ENCODE measurements around the gene AKAP7. TPM values are rescaled to one million over a fixed set of nuclear protein-coding genes. Genes with fewer than 3 reads are reported as not detected.

AKAP7 gene
- total and polyA plus RNA-seq, 3 donors from 2014 or later: 16.5 to 32.4 (median 29.3) TPM

DNA sequence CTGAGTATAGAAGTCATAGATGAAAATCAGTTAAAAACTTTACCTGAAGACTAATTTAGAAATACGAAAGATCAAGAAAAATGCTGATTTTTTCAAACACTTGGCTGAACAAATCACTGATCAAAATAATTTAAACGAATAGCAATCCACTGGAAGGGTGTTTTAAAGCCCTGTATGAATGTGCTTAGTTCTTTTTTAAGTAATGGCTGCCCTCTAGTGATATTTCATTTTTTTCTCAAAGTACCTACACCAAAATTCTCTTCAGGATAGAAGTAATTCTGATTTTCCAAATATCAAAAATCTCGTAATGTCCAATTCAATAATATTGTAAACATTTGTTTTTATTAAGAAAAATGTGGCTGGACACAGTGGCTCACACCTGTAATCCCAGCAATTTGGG lies 32.5 kb downstream of the AKAP7 start:
- no peak for DNase-seq
- no peaks in the 10 kb centered on the region for H3K36me3 ChIP-seq (ENCODE audit: low read depth, missing control alignments)
- 72 to 74% methylated on average over 3 of the region's 3 CpGs for WGBS, 2 donors

GRCh38 chr6:131169613-131170012 lies 34.3 kb downstream of the AKAP7 start:
- Histone ChIP-seq H3K4me1 (peaks cover 14% of the 10 kb centered on the region), H3K4me3 (no peak overlapping the region), H3K9me3 (no peaks in the 10 kb centered on the region), H3K27me3 (no peaks in the 10 kb centered on the region), H3K27ac (no peak overlapping the region), H3K36me3 (ENCODE audit: low read depth, missing control alignments) (no peaks in the 10 kb centered on the region)
- intact Hi-C loops (cut with DNase I; ENCODE audit: low total_unique reads): no loop called here
- no peak for DNase-seq
- TF ChIP-seq, protein P1, sequence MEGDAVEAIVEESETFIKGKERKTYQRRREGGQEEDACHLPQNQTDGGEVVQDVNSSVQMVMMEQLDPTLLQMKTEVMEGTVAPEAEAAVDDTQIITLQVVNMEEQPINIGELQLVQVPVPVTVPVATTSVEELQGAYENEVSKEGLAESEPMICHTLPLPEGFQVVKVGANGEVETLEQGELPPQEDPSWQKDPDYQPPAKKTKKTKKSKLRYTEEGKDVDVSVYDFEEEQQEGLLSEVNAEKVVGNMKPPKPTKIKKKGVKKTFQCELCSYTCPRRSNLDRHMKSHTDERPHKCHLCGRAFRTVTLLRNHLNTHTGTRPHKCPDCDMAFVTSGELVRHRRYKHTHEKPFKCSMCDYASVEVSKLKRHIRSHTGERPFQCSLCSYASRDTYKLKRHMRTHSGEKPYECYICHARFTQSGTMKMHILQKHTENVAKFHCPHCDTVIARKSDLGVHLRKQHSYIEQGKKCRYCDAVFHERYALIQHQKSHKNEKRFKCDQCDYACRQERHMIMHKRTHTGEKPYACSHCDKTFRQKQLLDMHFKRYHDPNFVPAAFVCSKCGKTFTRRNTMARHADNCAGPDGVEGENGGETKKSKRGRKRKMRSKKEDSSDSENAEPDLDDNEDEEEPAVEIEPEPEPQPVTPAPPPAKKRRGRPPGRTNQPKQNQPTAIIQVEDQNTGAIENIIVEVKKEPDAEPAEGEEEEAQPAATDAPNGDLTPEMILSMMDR (IDR thresholded peaks at IDR 0.05): no peak
- TF ChIP-seq POLR2A (IDR thresholded peaks at IDR 0.05): no peak

More for the DNA sequence above, 32.5 kb downstream of the AKAP7 start:
- Histone ChIP-seq H3K27me3 (no peaks in the 10 kb centered on the region), H3K4me3 (no peak overlapping the region), H3K27ac (no peak overlapping the region), H3K9me3 (no peaks in the 10 kb centered on the region), H3K4me1 (peaks cover 18% of the 10 kb centered on the region)
- intact Hi-C loops (cut with DNase I; ENCODE audit: low total_unique reads): no loop called here
- TF ChIP-seq POLR2A (IDR thresholded peaks at IDR 0.05): no peak
- TF ChIP-seq, protein P1 (IDR thresholded peaks at IDR 0.05): no peak

GRCh38 chr6:131172222-131172621 lies 37.0 kb downstream of the AKAP7 start:
- Histone ChIP-seq H3K4me1 (peaks cover 18% of the 10 kb centered on the region), H3K27me3 (no peaks in the 10 kb centered on the region), H3K36me3 (ENCODE audit: low read depth, missing control alignments) (no peaks in the 10 kb centered on the region), H3K9me3 (no peaks in the 10 kb centered on the region), H3K27ac (no peak overlapping the region), H3K4me3 (no peak overlapping the region)
- DNase-seq: no peak
- intact Hi-C loops (cut with DNase I; ENCODE audit: low total_unique reads): no loop called here
- no peak for TF ChIP-seq POLR2A (IDR thresholded peaks at IDR 0.05)
- TF ChIP-seq, protein P1 (IDR thresholded peaks at IDR 0.05): no peak
- 95 to 97% methylated on average over 1 of the region's 1 CpG for WGBS, 2 donors

- Histone ChIP-seq H3K27me3 (no peaks in the 10 kb centered on the region), H3K27ac (no peak overlapping the region), H3K4me3 (no peak overlapping the region), H3K36me3 (ENCODE audit: low read depth, missing control alignments) (no peaks in the 10 kb centered on the region), H3K9me3 (no peaks in the 10 kb centered on the region), H3K4me1 (peaks cover 18% of the 10 kb centered on the region)
- WGBS, 2 donors: 56 to 62% methylated on average over 1 of the region's 1 CpG
- no peak for DNase-seq
- intact Hi-C loops (cut with DNase I; ENCODE audit: low total_unique reads): no loop called here
- TF ChIP-seq, protein P1 (IDR thresholded peaks at IDR 0.05): no peak
- no peak for TF ChIP-seq POLR2A (IDR thresholded peaks at IDR 0.05)
These were observed 38.4 kb downstream of the AKAP7 start for GRCh38 chr6:131173680-131174079.

DNA sequence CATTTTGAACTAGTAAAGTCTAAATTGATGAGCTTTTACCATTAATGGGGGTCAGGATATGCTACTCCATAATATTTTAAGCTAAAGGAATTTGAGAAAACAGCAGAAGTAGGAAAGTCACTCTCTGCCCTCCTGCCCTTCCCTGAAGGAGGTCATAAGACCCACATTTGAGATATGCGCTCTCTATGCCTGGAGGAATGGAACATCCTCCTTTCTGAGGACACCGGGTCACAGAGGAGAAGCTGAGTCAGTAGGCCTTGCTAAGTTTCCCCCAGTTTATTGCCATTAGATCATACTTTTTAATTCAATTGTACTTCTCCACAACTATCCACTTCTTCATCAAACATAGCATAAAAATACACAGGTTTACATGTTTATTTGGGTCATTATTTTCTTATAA lies 40.3 kb downstream of the AKAP7 start:
- TF ChIP-seq POLR2A (IDR thresholded peaks at IDR 0.05): no peak
- TF ChIP-seq, protein P1 (IDR thresholded peaks at IDR 0.05): no peak
- no peaks in the 10 kb centered on the region for H3K9me3 ChIP-seq
- H3K27me3 ChIP-seq: no peaks in the 10 kb centered on the region
- peaks cover 18% of the 10 kb centered on the region for H3K4me1 ChIP-seq
- intact Hi-C loops (cut with DNase I; ENCODE audit: low total_unique reads): no loop called here
- H3K27ac ChIP-seq: no peak overlapping the region
- H3K36me3 ChIP-seq (ENCODE audit: low read depth, missing control alignments): no peaks in the 10 kb centered on the region
- 60 to 69% methylated on average over 2 of the region's 2 CpGs for WGBS, 2 donors
- H3K4me3 ChIP-seq: no peak overlapping the region
- no peak for DNase-seq

Measured in testis (tissue), 3 donors.